Pons (tissue), 1 donor: ENCODE results near the gene SLC5A3.

ENCODE experiments used
- DNase-seq: peaks from one replicate; pipeline ENCODE4 v3.0.0-alpha.2; 2016; ENCODE audit warnings: low spot score

SLC5A3 gene

DNA sequence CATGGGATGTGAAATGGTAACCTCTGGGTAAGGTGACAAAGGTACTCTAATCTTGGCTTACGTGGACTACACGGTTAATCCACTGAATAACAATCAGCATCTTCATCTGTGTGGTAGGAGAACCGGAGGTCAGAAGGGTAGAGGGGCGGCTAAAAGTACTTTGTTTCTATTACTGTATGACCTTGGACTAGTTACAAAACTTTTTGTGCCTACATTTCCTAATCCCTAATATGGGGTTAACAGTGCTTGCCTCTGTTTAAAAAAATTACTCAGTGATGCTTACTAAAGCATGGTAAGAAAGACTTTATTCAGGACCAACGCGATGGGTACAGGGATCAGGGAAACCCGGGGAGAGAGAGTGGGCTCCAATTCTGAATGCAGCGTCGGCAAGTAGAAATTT, 1.7 kb upstream of the SLC5A3 start:
- DNase-seq = no peak

DNA sequence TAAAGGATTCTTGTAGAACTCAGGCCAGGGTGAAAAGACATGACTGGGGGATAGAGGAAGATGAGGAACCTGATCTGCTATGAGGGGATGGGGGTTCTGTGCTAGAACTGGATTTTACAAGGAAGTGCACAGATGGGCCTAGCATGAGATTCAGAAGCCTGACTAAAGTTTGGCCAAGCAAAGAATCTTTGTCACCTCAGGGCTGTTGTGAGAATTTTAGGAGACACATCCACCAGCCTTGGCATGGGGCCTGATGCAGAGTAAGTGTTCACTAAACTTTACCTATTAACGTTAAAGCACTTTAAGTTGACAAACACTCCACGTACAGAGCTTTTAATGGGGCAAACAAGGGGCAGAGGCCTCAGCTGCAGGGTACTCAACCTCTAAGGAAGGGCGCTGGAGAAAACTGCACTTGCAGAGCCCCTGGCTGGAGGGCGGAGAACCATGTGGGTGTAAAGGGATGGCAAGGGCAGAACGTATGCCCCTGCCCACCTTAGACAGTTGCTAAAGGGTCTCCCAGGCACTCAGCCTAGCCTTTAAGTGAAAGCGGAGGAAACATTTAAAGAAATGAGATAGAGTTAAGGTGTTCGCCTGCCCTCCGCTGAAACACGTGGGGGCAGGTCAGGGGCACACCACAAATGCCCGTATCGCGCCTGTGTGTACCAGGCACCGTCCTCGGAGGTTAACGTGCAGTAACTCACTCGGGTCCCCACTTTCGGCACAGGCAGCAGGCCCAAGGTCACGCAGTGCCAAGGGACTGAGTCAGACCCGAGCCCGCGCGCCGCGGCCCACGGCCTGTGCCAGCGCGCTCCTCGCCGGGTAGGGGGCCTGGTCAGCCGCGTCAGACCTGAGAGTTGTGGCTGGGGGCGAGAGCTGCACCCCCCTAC, 990 bp upstream of the SLC5A3 start:
- peak; percentile 11 for DNase-seq

DNA sequence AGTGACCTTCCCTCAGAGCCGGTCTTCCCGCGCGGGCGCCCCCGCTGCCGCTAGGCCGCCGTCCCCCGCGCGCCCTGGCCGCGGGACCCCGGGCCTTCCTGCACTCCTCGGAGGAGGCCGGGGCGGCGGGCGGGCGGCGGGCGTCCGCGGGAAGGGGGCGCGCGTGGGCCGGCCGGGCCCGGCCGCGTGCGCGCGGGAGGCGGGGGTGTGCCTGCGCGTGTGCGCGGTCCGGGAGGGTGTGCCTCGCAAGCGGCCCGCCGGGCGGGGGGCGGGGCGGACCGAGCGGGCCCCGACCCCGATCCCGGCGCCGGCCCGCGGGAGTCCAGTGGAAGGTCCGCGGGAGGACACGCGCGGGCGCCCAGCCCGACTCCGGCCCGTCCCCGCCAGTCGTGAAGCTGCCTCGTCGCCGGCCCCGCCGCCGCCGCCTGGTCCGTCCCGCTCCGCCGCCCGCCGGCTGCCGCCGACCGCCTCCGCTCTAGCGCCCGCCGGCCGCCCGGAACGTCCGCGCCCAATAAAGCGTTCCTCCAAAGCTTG, 438 bp downstream of the SLC5A3 start:
- DNase-seq = peak; percentile 27

DNA sequence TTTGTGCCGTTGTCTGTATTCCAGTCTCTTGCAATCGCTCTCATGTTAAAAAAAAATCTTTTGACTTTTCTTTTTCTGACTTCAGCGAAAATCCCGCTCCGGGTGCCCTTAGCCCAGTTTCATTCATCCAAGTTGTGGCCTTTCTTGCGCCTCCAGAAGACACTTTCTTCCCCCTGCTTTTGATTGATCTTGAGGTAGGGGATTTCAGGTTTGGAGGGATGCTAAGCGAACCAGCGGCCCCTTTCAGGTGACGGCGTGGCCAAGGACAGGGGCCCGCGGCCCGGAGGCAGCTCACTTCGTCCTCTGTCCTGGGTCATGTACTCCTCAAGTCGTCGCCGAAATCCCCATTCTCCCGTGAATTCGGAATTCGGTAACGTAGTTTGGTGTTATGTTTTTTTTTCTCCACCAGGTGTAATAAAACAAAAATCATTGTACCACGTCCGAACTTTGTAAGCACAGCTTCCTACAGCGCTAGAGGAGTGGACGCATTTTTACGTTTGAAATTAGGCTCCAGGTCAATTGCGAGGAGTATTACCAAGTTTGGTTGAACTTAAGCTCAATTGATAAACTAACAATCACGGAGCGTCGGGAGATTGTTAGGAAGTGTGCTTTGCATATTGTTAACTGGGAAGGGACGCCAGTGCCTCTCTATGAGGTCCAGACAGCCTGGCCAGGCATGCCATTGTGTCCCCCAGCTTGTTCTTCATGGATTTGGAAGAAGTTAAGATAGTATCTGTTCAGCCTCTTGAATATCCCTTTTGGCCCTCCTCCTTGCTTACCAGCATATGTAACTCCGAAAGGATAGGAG, 1.1 kb downstream of the SLC5A3 start:
- no peak for DNase-seq

DNA sequence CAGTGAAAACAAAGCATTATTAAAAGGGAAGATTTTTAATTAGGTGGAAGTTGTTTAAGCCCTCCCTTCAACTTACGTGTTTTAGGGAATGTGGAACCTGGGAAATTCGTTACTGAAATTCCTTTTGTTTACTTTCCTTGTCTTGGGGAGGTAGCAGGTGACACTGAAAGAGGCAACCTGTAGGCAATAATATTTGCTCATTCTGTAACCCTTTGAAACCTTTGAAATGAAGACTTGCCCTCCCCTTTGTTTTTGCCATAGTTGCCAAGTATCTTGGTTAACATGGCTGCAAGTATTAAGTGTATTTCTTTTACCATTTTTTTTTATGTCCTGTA, 1.7 kb downstream of the SLC5A3 start:
- no peak for DNase-seq

DNA sequence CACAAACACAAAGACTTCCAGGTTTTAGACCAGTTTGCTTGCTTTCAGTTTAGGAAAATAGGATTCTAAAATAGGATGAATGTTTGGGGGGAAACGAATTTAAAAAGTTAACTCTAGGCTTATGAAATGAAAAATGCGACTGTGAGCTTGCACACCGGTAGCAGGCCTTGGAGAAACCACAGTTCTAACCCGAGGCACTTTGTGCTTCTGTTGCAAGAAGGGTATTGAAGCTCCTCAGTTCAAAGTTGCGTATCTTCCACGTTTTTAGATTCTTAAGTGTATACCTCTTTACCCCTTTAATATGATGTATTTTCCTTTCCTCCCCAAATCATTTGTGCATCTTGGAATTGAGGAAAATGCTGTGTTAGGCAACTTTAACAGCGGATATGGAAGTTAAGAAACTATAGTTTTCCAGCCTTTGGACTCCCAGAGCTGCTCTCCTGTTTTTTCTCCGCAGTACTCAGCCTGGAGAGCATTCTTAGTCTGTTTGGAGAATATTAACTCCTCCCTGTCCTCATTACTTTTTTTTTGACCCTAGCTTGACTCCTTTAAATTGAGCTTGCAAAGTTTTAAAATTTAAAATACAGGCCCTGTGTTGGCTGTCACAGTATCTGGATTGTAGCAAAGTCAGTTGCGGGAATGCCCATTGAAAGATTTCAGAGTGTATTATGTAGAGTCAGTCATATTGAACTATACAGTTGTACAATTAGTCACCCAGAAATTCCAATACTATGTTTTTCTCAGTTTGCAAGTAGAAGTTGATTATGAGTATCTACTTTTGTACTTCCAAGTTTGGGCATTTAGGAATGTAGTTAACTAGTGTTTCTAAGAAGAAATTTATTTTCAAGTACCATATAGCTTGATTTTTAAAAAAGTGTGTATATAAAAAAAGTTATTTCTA, 2.6 kb downstream of the SLC5A3 start:
- DNase-seq = no peak

DNA sequence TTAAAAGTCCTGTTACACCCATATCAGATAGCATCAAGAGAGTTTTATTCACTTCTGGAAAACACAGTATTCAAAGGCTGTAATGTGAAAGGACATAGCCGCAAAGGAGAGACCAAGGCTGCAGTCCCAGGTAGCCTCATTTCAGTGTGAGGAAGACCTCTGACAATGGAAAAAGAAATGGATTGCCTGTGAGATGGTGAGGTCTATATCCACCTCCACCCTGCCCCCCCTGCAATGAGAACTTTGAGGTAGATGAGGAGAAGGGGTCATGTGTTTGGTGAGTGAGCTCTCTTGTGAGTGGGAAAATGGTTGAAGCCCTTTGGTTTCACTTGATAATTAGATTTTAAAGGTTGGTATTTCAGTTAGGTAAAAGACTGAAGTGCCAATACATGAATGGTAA, 3.5 kb downstream of the SLC5A3 start:
- no peak for DNase-seq

DNA sequence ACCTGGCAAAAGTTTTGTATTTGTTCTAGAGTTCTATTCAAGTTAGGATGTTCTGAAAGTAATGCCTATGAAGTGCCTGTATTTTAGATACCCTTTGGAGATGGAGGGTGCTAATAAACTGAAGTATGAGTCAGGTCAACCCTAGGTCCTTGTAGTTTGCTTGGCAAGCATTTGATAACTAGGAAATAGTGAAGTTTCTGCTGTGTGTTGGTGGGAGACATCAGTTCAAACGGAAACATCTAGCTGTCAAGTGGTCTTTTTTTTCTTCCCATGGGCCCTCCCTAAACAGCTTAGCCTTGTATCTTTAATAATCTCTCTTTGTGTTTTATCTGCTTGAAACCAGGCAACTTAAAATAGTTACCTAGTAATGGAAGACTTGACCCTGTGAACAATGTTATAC, 4.5 kb downstream of the SLC5A3 start:
- no peak for DNase-seq

DNA sequence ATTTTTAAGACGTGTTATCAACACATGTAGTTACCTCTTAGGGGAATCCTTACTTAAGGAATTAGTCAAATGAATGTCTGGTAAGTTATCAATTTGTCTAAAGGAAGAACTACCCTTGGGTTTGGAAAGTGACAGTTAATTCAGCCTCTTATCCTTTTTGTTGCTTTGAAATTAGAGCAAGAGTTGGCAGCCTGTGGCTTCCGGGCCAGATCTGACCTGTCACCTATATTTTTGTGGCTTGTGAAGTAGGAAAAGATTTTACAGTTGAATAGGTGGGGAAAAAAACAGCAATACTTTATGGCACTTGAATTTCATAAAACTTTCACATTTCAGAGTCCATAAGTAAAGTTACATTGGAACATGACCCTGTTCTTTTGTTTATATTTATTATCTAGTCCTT, 5.5 kb downstream of the SLC5A3 start:
- no peak for DNase-seq

DNA sequence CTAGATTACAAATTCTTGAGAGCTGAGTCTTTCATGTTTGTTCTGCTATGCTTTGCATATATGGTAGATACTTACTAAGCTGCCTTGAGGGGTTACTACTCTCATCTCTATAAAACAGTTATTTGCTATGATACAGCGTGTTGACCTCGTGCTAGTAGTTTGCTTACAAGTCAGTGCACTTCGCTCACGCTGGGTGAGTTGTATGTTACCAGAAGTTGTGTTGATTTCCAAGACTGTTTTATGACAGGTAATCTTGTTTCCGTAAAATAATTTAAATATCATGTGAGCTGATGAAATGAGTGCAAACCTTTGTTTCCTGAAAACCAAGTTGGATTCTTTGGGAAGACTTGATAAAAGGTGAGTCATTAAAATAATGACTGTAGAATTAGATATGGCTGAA, 7.3 kb downstream of the SLC5A3 start:
- DNase-seq = no peak

DNA sequence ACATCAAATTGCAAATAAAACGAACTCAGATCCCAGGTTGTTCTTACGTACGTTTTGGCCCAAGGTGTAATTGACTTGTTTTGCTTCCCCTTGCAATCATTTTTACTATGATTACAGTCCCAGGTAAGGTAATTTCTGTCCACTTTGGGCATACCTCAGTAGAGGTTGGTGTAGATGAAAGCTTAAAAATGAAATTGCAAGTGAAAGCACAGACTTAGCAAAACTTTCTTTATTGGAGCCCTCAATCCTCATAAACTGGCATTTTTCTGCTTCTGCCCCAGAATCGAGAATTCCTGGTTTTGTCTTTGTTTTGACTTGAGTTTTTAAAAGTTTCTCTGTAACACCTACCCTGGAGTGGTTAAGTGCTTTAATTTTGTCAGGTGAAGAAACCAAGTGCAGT, 9.4 kb downstream of the SLC5A3 start:
- DNase-seq = no peak

DNA sequence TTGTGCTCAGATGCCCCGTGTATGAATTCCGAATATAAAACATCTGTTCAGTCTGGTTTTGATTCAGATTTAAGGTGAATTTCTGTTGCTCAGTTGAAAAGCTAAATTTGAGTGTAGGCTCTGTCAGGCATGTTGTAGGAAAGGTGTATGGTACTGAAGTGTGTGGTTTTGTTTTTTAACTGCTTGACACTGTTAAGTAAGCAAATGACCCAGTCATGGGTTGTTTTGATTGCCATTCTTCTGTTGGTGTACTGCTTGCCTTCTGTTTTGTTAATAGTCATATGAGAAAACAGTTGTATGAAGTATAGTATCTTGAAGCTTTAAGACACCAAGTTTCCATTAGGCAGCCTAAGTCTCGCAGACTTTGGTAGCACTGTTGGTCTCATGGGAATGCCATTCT, 10.0 kb downstream of the SLC5A3 start:
- DNase-seq = no peak

DNA sequence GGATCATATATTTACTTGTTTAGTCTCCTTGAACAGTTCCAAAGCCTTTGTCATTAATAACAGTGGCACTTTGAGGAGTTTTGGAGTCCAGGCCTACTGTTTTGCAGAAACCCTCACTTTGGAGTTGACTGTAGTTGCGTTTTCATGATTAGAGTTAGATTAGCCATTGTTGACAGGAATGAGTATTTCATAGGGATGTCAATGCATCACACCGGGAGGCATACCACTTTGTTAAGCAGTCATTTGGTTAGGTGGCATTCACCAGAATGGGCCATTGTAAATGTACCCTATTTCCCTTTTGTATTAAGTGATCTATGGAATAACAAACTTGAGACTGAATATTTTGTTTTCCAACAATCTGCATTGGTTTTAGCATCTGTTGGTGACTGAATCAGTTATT, 11.8 kb downstream of the SLC5A3 start:
- DNase-seq = no peak

DNA sequence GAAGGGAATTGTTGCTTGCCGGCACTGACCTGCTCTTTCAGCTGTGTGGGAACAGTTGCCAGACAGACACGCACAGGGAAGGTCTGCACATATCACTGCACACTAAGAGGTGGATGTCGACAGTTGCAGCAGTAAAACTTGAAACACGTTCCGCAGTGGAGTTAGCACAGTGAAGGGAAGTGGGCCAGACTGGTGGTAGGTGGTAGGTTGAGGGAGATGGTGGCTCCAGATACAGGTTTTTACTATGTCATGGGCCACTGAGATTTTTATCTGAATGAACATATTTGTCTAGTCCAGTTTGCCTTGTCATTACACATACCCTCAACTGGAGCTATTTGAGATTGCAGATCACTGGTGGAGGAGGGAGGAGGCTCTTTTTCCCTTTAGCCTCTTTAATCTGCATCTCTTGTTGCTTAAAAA, 13.5 kb downstream of the SLC5A3 start:
- DNase-seq = no peak

DNA sequence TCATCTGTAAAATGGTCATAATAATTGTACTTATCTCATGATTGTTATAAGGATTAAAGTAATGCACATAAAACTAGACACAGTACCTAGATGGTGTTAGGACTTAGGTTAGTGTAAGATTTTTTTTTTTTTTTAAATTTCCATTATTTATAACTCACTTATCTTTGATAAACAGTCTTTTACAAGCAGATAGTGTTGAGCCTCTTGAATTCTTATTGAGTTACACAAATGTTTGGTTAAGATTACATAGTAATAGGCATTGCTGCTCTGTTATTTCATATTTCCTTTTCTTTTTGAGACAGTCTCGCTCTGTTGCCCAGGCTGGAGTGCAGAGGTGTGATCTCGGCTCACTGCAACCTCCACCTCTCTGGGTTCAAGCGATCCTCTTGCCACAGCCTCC, 15.4 kb downstream of the SLC5A3 start:
- no peak for DNase-seq

DNA sequence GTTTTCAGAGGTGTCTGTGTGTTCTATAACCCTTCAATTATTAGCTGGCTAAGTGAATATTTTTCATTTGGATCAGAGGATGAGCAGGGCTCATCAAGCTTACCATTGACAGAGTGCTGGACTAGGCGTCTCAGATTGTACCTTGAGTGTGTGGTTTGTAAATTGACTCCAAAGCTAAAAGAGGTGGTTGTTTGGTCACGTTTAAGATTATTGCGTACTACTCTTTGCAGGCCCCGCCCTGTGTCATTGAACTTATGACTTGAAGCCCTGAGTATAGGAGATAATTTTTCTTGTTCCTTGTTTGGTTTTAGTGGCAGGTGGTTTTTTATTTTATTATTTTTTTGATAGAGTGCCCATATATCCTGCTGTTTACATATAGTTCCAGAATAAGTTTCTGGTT, 17.7 kb downstream of the SLC5A3 start:
- DNase-seq = no peak

DNA sequence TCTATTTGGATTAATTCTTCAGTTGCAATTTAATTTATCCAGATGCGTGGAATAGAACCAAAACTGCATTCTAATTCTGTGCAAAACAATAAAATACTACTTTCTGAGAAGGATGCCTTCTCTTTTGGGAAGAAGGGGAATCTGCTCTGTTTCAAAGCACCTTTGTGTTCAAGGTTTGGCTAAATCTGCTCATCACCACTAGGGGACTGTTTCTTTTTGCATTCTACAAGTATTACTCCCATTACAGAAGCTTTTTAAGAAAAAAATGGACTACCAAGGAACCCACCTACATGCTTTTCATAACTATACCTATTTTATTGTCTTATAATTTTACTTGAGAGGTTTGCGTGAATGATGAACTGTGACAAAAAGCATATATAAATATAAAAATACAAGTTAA, 18.2 kb downstream of the SLC5A3 start:
- DNase-seq = no peak

DNA sequence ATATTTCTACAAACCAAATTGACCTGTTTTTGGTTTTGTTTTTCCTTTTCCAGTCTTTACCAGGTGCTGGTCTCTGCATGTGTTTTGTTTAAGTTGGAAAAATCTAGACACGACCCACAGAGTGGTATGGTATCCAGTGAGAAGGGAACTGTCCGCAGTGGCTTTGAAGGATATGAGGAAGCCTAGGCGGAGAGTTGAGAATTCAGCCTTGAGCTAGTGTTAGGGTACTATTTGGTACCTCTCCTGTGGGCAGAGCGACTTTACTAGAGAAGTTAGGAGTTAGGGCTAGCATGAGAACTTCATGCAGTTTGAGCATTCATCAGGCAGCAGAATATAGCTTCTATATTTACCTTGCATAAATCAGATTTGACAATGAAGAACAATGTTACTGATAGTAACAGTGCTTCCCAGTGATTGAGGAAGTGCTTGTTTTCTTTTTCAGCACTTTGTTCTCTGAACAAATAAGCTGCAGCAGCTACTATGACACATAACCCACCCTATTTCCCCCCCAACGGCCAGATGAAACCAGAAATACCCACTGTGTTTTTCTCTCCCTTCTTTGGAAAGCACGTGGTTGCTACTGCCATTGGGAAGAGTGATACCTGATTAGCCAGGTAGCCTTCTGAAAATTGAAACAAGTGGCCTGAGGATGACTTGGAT, 19.0 kb downstream of the SLC5A3 start:
- DNase-seq = no peak

DNA sequence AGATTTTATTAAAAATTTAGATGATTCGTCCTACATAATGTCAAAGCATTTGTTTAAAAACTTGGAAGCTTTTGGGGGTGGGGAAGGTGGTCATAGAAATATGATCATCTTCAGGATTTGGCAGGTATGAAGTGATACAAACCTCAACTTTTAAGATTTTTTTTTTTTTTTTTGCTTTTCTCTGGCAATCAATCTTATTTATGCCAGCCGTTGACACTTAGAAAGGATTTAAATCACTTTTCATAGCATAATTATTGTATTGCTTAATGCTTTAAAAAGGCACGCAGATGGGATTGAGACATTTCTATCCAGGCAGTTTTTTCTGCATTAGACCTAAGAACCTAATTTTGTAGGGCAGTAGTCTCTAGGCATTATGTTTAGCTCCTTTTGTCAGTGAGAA, 19.7 kb downstream of the SLC5A3 start:
- no peak for DNase-seq

DNA sequence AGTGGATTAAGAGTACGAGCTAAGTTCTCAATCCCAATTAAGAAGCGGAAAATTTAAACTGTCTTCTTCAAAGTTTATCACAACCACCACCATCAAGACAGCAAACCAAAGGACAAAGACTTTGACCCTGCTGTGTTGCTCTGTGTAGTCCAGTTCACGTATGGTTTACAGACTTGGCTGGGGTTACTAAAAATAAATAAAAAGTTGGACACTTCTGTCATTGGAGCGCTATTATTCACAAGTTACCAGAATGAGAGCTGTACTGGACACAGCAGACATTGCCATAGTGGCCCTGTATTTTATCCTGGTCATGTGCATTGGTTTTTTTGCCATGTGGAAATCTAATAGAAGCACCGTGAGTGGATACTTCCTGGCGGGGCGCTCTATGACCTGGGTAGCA, 21.6 kb downstream of the SLC5A3 start:
- DNase-seq = no peak

DNA sequence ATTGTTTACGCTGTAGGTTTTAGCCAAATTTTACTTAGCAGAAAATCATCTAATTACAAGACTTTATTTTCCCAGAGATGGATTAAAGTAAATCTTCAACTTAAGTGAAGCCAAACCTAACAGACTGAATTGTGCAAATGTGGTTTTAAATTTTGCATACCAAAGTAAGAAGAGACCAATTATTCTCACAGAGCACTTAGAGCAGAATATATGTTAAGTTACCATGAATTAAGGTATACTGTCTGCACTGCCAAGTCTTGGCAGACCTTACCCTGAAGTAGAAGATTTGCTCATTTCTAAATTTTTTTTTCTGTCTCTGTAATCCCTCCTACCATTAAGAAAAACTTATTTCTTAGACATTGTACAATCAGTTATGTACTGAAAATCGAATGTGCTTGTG, 24.1 kb downstream of the SLC5A3 start:
- DNase-seq = no peak

DNA sequence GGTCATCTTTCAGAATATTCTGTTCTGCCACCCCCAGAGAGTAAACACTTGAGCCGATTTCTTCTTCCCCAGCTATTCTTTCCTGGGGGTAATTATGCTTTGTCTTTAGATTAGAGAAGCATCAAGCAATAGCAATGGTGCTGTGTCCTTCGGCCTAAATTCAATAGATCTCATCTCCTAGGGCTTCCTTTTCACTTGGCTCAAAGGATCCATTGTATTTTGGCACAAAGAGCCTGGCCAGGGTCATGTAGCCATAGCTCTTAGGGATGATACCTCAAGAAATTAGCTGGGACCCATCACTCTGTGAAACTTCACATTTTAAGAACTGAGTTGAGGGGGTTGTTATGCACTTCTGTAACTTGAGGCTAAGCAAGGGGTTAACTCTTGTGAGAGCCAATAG, 27.0 kb downstream of the SLC5A3 start:
- no peak for DNase-seq
